Neural progenitor cell (in vitro differentiated cells): ENCODE data around the gene BCL7A.

Experiments
- EZH2 ChIP-seq: fragments of 200-600 bp; sonication (generic); IDR thresholded peaks from 2 replicates; pipeline ENCODE4 v1.6.1; 2017; ENCODE audit warnings: antibody characterized with exemption, mild to moderate bottlenecking, moderate library complexity
- EZH2phosphoT487 ChIP-seq: fragments of 200-600 bp; sonication (generic); IDR thresholded peaks from 2 replicates; pipeline ENCODE4 v1.6.1; 2017; ENCODE audit warnings: antibody characterized with exemption
- TF ChIP-seq, protein P1 (sequence below): fragments of 200-600 bp; sonication (generic); IDR thresholded peaks from 2 replicates; pipeline ENCODE4 v1.5.1; 2017; ENCODE audit warnings: antibody characterized with exemption, mild to moderate bottlenecking

DNA sequence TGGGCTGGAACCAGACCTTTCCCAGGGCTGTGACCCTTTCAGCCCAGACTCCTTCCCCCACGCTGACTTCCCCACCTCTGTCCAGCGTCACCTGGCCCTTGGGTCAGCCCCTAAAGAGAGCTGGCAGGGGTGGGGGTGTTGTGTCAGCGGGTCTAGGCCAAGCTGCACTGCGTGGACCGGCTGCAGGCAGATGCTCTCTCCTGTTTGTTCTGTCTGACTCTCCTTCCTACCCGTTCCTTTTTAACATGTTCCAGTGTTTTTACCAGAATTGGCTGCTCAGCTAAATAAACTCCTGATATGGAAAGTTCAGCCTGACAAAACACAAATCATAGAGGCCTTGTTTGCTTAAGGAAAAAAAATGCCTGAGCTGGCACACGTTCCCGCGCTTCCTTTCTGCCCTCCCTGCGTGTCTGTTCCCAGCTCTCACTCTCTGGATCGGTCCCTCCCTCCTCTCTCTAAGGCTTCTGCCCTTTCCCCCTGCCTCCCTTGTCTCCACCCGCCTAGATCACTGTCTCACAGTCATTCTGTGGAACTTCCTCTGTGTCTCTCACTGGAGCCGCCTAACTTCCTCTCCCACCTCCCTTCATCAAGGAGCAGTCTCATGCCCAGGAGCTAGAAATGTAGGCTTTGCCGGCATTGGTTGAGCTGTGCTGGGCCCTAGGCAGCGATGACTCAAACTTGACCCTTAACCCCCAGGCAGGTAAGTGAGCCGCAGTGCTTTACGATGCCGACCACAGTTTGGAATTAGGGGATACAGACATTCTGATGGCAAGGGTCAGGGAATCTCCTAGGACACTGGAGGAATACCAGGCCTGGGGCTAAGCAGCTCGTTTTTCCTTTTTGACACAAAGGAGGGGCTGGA, 41.4 kb downstream of the BCL7A start:
- TF ChIP-seq, protein P1, sequence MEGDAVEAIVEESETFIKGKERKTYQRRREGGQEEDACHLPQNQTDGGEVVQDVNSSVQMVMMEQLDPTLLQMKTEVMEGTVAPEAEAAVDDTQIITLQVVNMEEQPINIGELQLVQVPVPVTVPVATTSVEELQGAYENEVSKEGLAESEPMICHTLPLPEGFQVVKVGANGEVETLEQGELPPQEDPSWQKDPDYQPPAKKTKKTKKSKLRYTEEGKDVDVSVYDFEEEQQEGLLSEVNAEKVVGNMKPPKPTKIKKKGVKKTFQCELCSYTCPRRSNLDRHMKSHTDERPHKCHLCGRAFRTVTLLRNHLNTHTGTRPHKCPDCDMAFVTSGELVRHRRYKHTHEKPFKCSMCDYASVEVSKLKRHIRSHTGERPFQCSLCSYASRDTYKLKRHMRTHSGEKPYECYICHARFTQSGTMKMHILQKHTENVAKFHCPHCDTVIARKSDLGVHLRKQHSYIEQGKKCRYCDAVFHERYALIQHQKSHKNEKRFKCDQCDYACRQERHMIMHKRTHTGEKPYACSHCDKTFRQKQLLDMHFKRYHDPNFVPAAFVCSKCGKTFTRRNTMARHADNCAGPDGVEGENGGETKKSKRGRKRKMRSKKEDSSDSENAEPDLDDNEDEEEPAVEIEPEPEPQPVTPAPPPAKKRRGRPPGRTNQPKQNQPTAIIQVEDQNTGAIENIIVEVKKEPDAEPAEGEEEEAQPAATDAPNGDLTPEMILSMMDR: no peak
- no peak for TF ChIP-seq EZH2
- no peak for TF ChIP-seq EZH2phosphoT487
